Naive thymus-derived CD4-positive, alpha-beta T cell (primary cell): ENCODE measurements around the gene ACAA1. TPM values are rescaled to one million over a fixed set of nuclear protein-coding genes. Genes with fewer than 3 reads are reported as not detected.

Experiments used
- ATAC-seq: fragments of 150-1000 bp; cut with Tn5 transposase; 2 replicates; pipeline ENCODE4 v1.10.0; 2021; ENCODE audit warnings: mild to moderate bottlenecking, moderate library complexity
- CTCF ChIA-PET: fragments of 350-600 bp; sonication (Branson Sonifier 250); formaldehyde crosslinking; loops from one replicate; lab custom pipeline; 2021; ENCODE audit warnings: antibody characterized with exemption; lab: Charles Lee
- POLR2A ChIA-PET: fragments of 350-600 bp; sonication (Branson Sonifier 250); formaldehyde crosslinking; loops from one replicate; lab custom pipeline; 2021; ENCODE audit warnings: antibody characterized with exemption, inconsistent platforms; lab: Charles Lee
- DNase-seq, 9 donors: peaks; one replicate each; pipeline versions ENCODE4 v3.0.0 to v3.0.0-alpha.2; 2020 to 2022; ENCODE audit warnings: mixed read lengths in 1 of 9
- H3K27ac ChIP-seq: one replicate; pipeline ENCODE4 v1.7.0; 2013; ENCODE audit warnings: mild to moderate bottlenecking, low read depth, low read length, moderate library complexity
- H3K27me3 ChIP-seq, 2 donors: one replicate each; pipeline ENCODE4 v1.7.0; 2013; ENCODE audit warnings: low read length in 2 of 2, mild to moderate bottlenecking in 2 of 2, moderate library complexity in 2 of 2; ENCODE audit not compliant: control insufficient read depth in 2 of 2, insufficient read depth in 2 of 2
- H3K36me3 ChIP-seq, 3 experiments: 1 replicate in 2 of 3; 2 replicates in 1 of 3; pipeline ENCODE4 v1.7.0; 2013; ENCODE audit warnings: low read length in 3 of 3, mild to moderate bottlenecking in 3 of 3, moderate library complexity in 1 of 3; ENCODE audit not compliant: insufficient read depth in 3 of 3, control insufficient read depth in 2 of 3
- H3K4me1 ChIP-seq, 2 donors: one replicate each; pipeline ENCODE4 v1.7.0; 2013; ENCODE audit warnings: low read length in 2 of 2, mild to moderate bottlenecking in 2 of 2, moderate library complexity in 1 of 2; ENCODE audit not compliant: control insufficient read depth in 2 of 2, insufficient read depth in 2 of 2
- H3K4me3 ChIP-seq: 2 replicates; pipeline ENCODE4 v1.7.0; 2013; ENCODE audit warnings: mild to moderate bottlenecking, low read length
- H3K9me3 ChIP-seq, 3 experiments: 1 replicate in 2 of 3; 2 replicates in 1 of 3; pipeline ENCODE4 v1.7.0; 2013; ENCODE audit warnings: low read length in 3 of 3; ENCODE audit not compliant: control insufficient read depth in 2 of 3
- H3K27ac Mint-ChIP-seq, 9 donors: one replicate each; pipeline ENCODE4 v1.8.0; 2020 to 2022; ENCODE audit warnings: mixed read lengths in 9 of 9, mild to moderate bottlenecking in 8 of 9, moderate library complexity in 5 of 9, inconsistent platforms in 2 of 9
- H3K27me3 Mint-ChIP-seq, 5 donors: one replicate each; pipeline ENCODE4 v1.8.0; 2021 to 2022; ENCODE audit warnings: mixed read lengths in 5 of 5, mild to moderate bottlenecking in 1 of 5
- H3K36me3 Mint-ChIP-seq, 5 donors: one replicate each; pipeline ENCODE4 v1.8.0; 2020 to 2022; ENCODE audit warnings: mixed read lengths in 5 of 5, mild to moderate bottlenecking in 3 of 5, inconsistent platforms in 1 of 5
- H3K4me1 Mint-ChIP-seq, 7 donors: one replicate each; pipeline ENCODE4 v1.8.0; 2020 to 2022; ENCODE audit warnings: mixed read lengths in 7 of 7, mild to moderate bottlenecking in 3 of 7, inconsistent platforms in 1 of 7
- H3K4me3 Mint-ChIP-seq, 10 donors: one replicate each; pipeline ENCODE4 v1.8.0; 2020 to 2022; ENCODE audit warnings: mild to moderate bottlenecking in 10 of 10, mixed read lengths in 10 of 10, moderate library complexity in 6 of 10, inconsistent platforms in 2 of 10
- H3K9me3 Mint-ChIP-seq, 11 donors: one replicate each; pipeline ENCODE4 v1.8.0; 2020 to 2022; ENCODE audit warnings: mixed read lengths in 11 of 11, mild to moderate bottlenecking in 4 of 11, inconsistent platforms in 1 of 11, moderate library complexity in 1 of 11
- intact Hi-C, 2 donors: fragments of 100-400 bp; cut with micrococcal nuclease; formaldehyde crosslinking; loops; one replicate each; pipeline ENCODE4 v1.15.1; 2023
- polyA plus RNA-seq, 2 donors: library from polyadenylated mRNA; unstranded; fragments of 300-500 nt; fragmentation: Illumina TruSeq; gene quantifications; one replicate each; pipeline ENCODE4 v1.2.3, GENCODE V29; 2021
- total RNA-seq, 6 experiments: library from RNA in 5 of 6; stranded (reverse) in 5 of 6; gene quantifications; 1 replicate in 5 of 6; 2 replicates in 1 of 6; pipeline ENCODE4 v1.2.3 and lab custom pipeline; 2021 to 2026

Gene ACAA1
- total and polyA plus RNA-seq, 7 experiments from 2014 or later, result 64.4 to 129 (median 90.1) TPM

GRCh38 chr3:38139652-38140051, 2.7 kb upstream of the ACAA1 start:
- POLR2A ChIA-PET, result interaction anchor here (0.8 to 8.2 kb wide), 3 partner anchors 25 to 280 kb away, joined by 3 to 156 read pairs (median 11); partner anchors contain the start of genes DLEC1 and OXSR1
- CTCF ChIA-PET, result no interaction called here
- peaks cover 18 to 35% of the 10 kb centered on the region in 2 donors for H3K4me1 ChIP-seq

GRCh38 chr3:38139191-38139590, 2.3 kb upstream of the ACAA1 start:
- H3K27ac Mint-ChIP-seq, result peak overlapping the region; percentile 89 to 100 (median 98)
- Histone ChIP-seq H3K27ac (peak overlapping the region; percentile 90), H3K27me3 (no peaks in the 10 kb centered on the region), H3K4me3 (peak overlapping the region; percentile 98), H3K4me1 (peaks cover 18 to 35% of the 10 kb centered on the region in 2 donors), H3K36me3 (peaks cover 0 to 30% (median 0%) of the 10 kb centered on the region in 3 experiments), H3K9me3 (no peaks in the 10 kb centered on the region)
- H3K36me3 Mint-ChIP-seq, result peaks cover 4 to 38% (median 18%) of the 10 kb centered on the region in 5 donors
- ChIA-PET CTCF (no interaction called here), POLR2A (interaction anchor here (0.8 to 8.2 kb wide), 3 partner anchors 26 to 279 kb away, joined by 3 to 156 read pairs (median 11); partner anchors contain the start of genes DLEC1 and OXSR1)
- DNase-seq (no peak), ATAC-seq (no peak)
- peak overlapping the region; percentile 90 to 100 (median 96) for H3K4me3 Mint-ChIP-seq
- H3K4me1 Mint-ChIP-seq, result peaks cover 36 to 68% (median 57%) of the 10 kb centered on the region in 7 donors
- intact Hi-C loops, result loop anchor here (5.0 to 10.0 kb wide), 10 partner anchors 68 to 1266 kb away; partner anchors contain the start of genes EXOG (in 2 of the 2), GORASP1 (in 1 of the 2), RPSA (in 1 of the 2) and SCN11A (in 1 of the 2)
- no peaks in the 10 kb centered on the region for H3K27me3 Mint-ChIP-seq
- no peaks in the 10 kb centered on the region for H3K9me3 Mint-ChIP-seq

More at GRCh38 chr3:38139652-38140051, 2.7 kb upstream of the ACAA1 start:
- no peaks in the 10 kb centered on the region for H3K27me3 ChIP-seq
- H3K36me3 ChIP-seq, result peaks cover 0 to 26% (median 0%) of the 10 kb centered on the region in 3 experiments
- ATAC-seq (no peak), DNase-seq (no peak)
- Mint-ChIP-seq H3K27ac (peak overlapping the region; percentile 29 to 100 (median 97)), H3K4me3 (peak overlapping the region; percentile 90 to 100 (median 96)), H3K27me3 (no peaks in the 10 kb centered on the region), H3K36me3 (peaks cover 4 to 35% (median 15%) of the 10 kb centered on the region in 5 donors), H3K4me1 (peaks cover 32 to 64% (median 54%) of the 10 kb centered on the region in 7 donors), H3K9me3 (no peaks in the 10 kb centered on the region)
- peak overlapping the region; percentile 90 for H3K27ac ChIP-seq
- peak overlapping the region; percentile 98 for H3K4me3 ChIP-seq
- intact Hi-C loops, result loop anchor here (5.0 to 10.0 kb wide), 10 partner anchors 68 to 1265 kb away; partner anchors contain the start of genes EXOG (in 2 of the 2), GORASP1 (in 1 of the 2), RPSA (in 1 of the 2) and SCN11A (in 1 of the 2)
- no peaks in the 10 kb centered on the region for H3K9me3 ChIP-seq

GRCh38 chr3:38138349-38139190, 1.6 kb upstream of the ACAA1 start, which contains the start of gene MYD88:
Gene MYD88, plus strand, starts transcription at chr3:38138661. Its CDS starts 40 bp downstream, at chr3:38138701.
- Mint-ChIP-seq H3K36me3 (peaks cover 4 to 39% (median 20%) of the 10 kb centered on the region in 5 donors), H3K4me3 (peak within 1 kb of the TSS; percentile 90 to 100 (median 96)), H3K27ac (peak within 1 kb of the TSS; percentile 89 to 100 (median 98)), H3K4me1 (peaks cover 39 to 75% (median 60%) of the 10 kb centered on the region in 7 donors), H3K27me3 (no peaks in the 10 kb centered on the region), H3K9me3 (no peaks in the 10 kb centered on the region)
- intact Hi-C loops, result loop anchor here (5.0 to 10.0 kb wide), 10 partner anchors 69 to 1266 kb away; partner anchors contain the start of genes EXOG (in 2 of the 2), GORASP1 (in 1 of the 2), RPSA (in 1 of the 2) and SCN11A (in 1 of the 2)
- CTCF ChIA-PET, result interaction anchor here (0.6 kb wide), 1 partner anchor 10 kb away, joined by 3 read pairs; no protein-coding TSS in a partner anchor
- peak; percentile 64 for ATAC-seq
- POLR2A ChIA-PET, result interaction anchor here (0.8 to 8.2 kb wide), 4 partner anchors 26 to 279 kb away, joined by 3 to 156 read pairs (median 12); partner anchors contain the start of genes DLEC1 and OXSR1
- H3K27ac ChIP-seq, result peak within 1 kb of the TSS; percentile 90
- H3K4me3 ChIP-seq, result peak within 1 kb of the TSS; percentile 98
- peaks cover 18 to 35% of the 10 kb centered on the region in 2 donors for H3K4me1 ChIP-seq
- peaks cover 0 to 36% (median 0%) of the 10 kb centered on the region in 3 experiments for H3K36me3 ChIP-seq
- no peaks in the 10 kb centered on the region for H3K9me3 ChIP-seq
- H3K27me3 ChIP-seq, result no peaks in the 10 kb centered on the region
- DNase-seq, result peak; percentile 69 to 84 (median 78)

- Histone ChIP-seq H3K27ac (peak overlapping the region; percentile 90), H3K4me3 (peak overlapping the region; percentile 98), H3K36me3 (peaks cover 0 to 44% (median 0%) of the 10 kb centered on the region in 3 experiments), H3K4me1 (peaks cover 18 to 35% of the 10 kb centered on the region in 2 donors), H3K9me3 (no peaks in the 10 kb centered on the region), H3K27me3 (no peaks in the 10 kb centered on the region)
- POLR2A ChIA-PET, result interaction anchor here (0.8 to 8.2 kb wide), 16 partner anchors 9 to 1145 kb away, joined by 3 to 156 read pairs (median 4); partner anchors contain the start of genes ACVR2B, DLEC1, EPM2AIP1 and MLH1
- intact Hi-C loops, result loop anchor here (1.0 to 10.0 kb wide), 21 partner anchors 28 to 1267 kb away; partner anchors contain the start of genes EXOG (in 2 of the 2), OXSR1 (in 2 of the 2), SCN11A (in 2 of the 2) and XYLB (in 2 of the 2)
- H3K27ac Mint-ChIP-seq, result peak overlapping the region; percentile 89 to 100 (median 98)
- CTCF ChIA-PET, result interaction anchor here (1.5 to 1.6 kb wide), 2 partner anchors 19 to 27 kb away, joined by 5 to 7 read pairs; partner anchors contain the start of gene OXSR1
- H3K4me3 Mint-ChIP-seq, result peak overlapping the region; percentile 90 to 100 (median 96)
- no peaks in the 10 kb centered on the region for H3K9me3 Mint-ChIP-seq
- peaks cover 4 to 41% (median 20%) of the 10 kb centered on the region in 5 donors for H3K36me3 Mint-ChIP-seq
- ATAC-seq (no peak), DNase-seq (peak in 7 of 9 donors; percentile 11 to 32 (median 24))
- H3K4me1 Mint-ChIP-seq, result peaks cover 44 to 83% (median 67%) of the 10 kb centered on the region in 7 donors
- H3K27me3 Mint-ChIP-seq, result no peaks in the 10 kb centered on the region
Measured at GRCh38 chr3:38137615-38138348, 855 bp upstream of the ACAA1 start.

- Histone ChIP-seq H3K4me3 (peak overlapping the region; percentile 98), H3K4me1 (peaks cover 18 to 35% of the 10 kb centered on the region in 2 donors), H3K9me3 (no peaks in the 10 kb centered on the region), H3K27me3 (no peaks in the 10 kb centered on the region), H3K36me3 (peaks cover 0 to 46% (median 0%) of the 10 kb centered on the region in 3 experiments), H3K27ac (peak overlapping the region; percentile 90)
- ATAC-seq (no peak), DNase-seq (peak in 3 of 9 donors; percentile 16 to 34 (median 17))
- H3K9me3 Mint-ChIP-seq, result no peaks in the 10 kb centered on the region
- CTCF ChIA-PET, result interaction anchor here (1.5 to 1.6 kb wide), 2 partner anchors 18 to 28 kb away, joined by 5 to 7 read pairs; partner anchors contain the start of gene OXSR1
- POLR2A ChIA-PET, result interaction anchor here (0.9 to 8.2 kb wide), 9 partner anchors 17 to 1143 kb away, joined by 3 to 156 read pairs (median 4); partner anchors contain the start of genes DLEC1, EPM2AIP1, MLH1 and OXSR1
- peak overlapping the region; percentile 79 to 96 (median 94) for H3K27ac Mint-ChIP-seq
- H3K27me3 Mint-ChIP-seq, result no peaks in the 10 kb centered on the region
- H3K4me1 Mint-ChIP-seq, result peaks cover 46 to 86% (median 65%) of the 10 kb centered on the region in 7 donors
- intact Hi-C loops, result loop anchor here (1.0 to 10.0 kb wide), 14 partner anchors 18 to 1268 kb away; partner anchors contain the start of genes EXOG (in 2 of the 2), XYLB (in 2 of the 2), EPM2AIP1 (in 1 of the 2) and GORASP1 (in 1 of the 2)
- H3K4me3 Mint-ChIP-seq, result peak overlapping the region; percentile 90 to 100 (median 96)
- peaks cover 0 to 36% (median 13%) of the 10 kb centered on the region in 5 donors for H3K36me3 Mint-ChIP-seq
Measured at GRCh38 chr3:38136393-38136776, 542 bp downstream of the ACAA1 start.
